Neuronal stem cell (in vitro differentiated cells): ENCODE results near the gene BOLA2B.

Source experiments
- DNase-seq: peaks from one replicate; pipeline ENCODE4 v3.0.0-alpha.2; 2013; ENCODE audit warnings: low spot score
- H2AFZ ChIP-seq: one replicate; pipeline ENCODE4 v1.6.1; 2013; ENCODE audit warnings: mild to moderate bottlenecking, low read length, inconsistent platforms
- H2AK5ac ChIP-seq: 2 replicates; pipeline ENCODE4 v1.6.1; 2013; ENCODE audit warnings: low read depth, mild to moderate bottlenecking, inconsistent platforms, low read length, moderate library complexity, mixed read lengths
- H2BK120ac ChIP-seq: 2 replicates; pipeline ENCODE4 v1.6.1; 2013; ENCODE audit warnings: low read depth, mild to moderate bottlenecking, inconsistent platforms, low read length, moderate library complexity, mixed read lengths
- H2BK12ac ChIP-seq: one replicate; pipeline ENCODE4 v1.6.1; 2013; ENCODE audit warnings: low read length, inconsistent platforms
- H2BK15ac ChIP-seq: 2 replicates; pipeline ENCODE4 v1.6.1; 2013; ENCODE audit warnings: mild to moderate bottlenecking, low read length, inconsistent platforms, mixed read lengths
- H2BK5ac ChIP-seq: one replicate; pipeline ENCODE4 v1.6.1; 2013; ENCODE audit warnings: inconsistent platforms, mild to moderate bottlenecking, low read length, moderate library complexity
- H3K14ac ChIP-seq: one replicate; pipeline ENCODE4 v1.6.1; 2013; ENCODE audit warnings: low read length, inconsistent platforms
- H3K18ac ChIP-seq: 2 replicates; pipeline ENCODE4 v1.6.1; 2013; ENCODE audit warnings: low read length, inconsistent platforms
- H3K23ac ChIP-seq: 2 replicates; pipeline ENCODE4 v1.6.1; 2013; ENCODE audit warnings: low read depth, mild to moderate bottlenecking, mixed read lengths, low read length, inconsistent platforms; ENCODE audit not compliant: poor library complexity
- H3K27ac ChIP-seq: replicated peaks from 3 replicates; pipeline ENCODE4 v1.5.1; 2013; ENCODE audit warnings: low read length, inconsistent platforms
- H3K27me3 ChIP-seq, 3 experiments: 2 replicates each; pipeline ENCODE4 v1.6.1; 2013; ENCODE audit warnings: low read length in 3 of 3, mild to moderate bottlenecking in 2 of 3, inconsistent platforms in 1 of 3, low read depth in 1 of 3, mixed read lengths in 1 of 3, moderate library complexity in 1 of 3; ENCODE audit not compliant: control insufficient read depth in 3 of 3, insufficient read depth in 3 of 3
- H3K36me3 ChIP-seq, 2 donors: replicated peaks in 1 of 2; 2 replicates each; pipeline ENCODE4 v1.6.1; 2013; ENCODE audit warnings: low read length in 2 of 2; ENCODE audit not compliant: control insufficient read depth in 2 of 2, insufficient read depth in 2 of 2
- H3K4ac ChIP-seq: 2 replicates; pipeline ENCODE4 v1.6.1; 2013; ENCODE audit warnings: inconsistent platforms, mild to moderate bottlenecking, low read length, moderate library complexity
- H3K4me1 ChIP-seq, 2 donors: 1 replicate in 1 of 2; 2 replicates in 1 of 2; pipeline ENCODE4 v1.6.1; 2013; ENCODE audit warnings: low read length in 2 of 2, low read depth in 1 of 2; ENCODE audit not compliant: control insufficient read depth in 2 of 2, insufficient read depth in 1 of 2
- H3K4me2 ChIP-seq: one replicate; pipeline ENCODE4 v1.6.1; 2013; ENCODE audit warnings: mild to moderate bottlenecking, low read length, inconsistent platforms; ENCODE audit not compliant: insufficient read depth, poor library complexity, severe bottlenecking
- H3K4me3 ChIP-seq, 2 donors: 2 replicates each; pipeline ENCODE4 v1.5.1; 2013; ENCODE audit warnings: low read length in 2 of 2, mild to moderate bottlenecking in 2 of 2, inconsistent platforms in 1 of 2, moderate library complexity in 1 of 2
- H3K79me1 ChIP-seq: one replicate; pipeline ENCODE4 v1.6.1; 2013; ENCODE audit warnings: low read depth, mild to moderate bottlenecking, inconsistent platforms, low read length, moderate library complexity
- H3K9ac ChIP-seq: one replicate; pipeline ENCODE4 v1.6.1; 2013; ENCODE audit warnings: mild to moderate bottlenecking, low read depth, low read length, inconsistent platforms; ENCODE audit not compliant: poor library complexity
- H3K9me3 ChIP-seq, 2 donors: replicated peaks in 1 of 2; 2 replicates each; pipeline versions ENCODE3 to v1.6.1; 2013; ENCODE audit warnings: low read length in 2 of 2, mild to moderate bottlenecking in 2 of 2, inconsistent platforms in 1 of 2, low read depth in 1 of 2, mixed read lengths in 1 of 2, moderate library complexity in 1 of 2; ENCODE audit not compliant: control insufficient read depth in 2 of 2, insufficient read depth in 1 of 2
- H4K8ac ChIP-seq: one replicate; pipeline ENCODE4 v1.6.1; 2013; ENCODE audit warnings: low read depth, mild to moderate bottlenecking, inconsistent platforms, low read length, moderate library complexity
- H4K91ac ChIP-seq: one replicate; pipeline ENCODE4 v1.6.1; 2013; ENCODE audit warnings: low read length, low read depth, mild to moderate bottlenecking, inconsistent platforms; ENCODE audit not compliant: poor library complexity
- WGBS, 2 donors: extraction: QIAGEN DNeasy Blood & Tissue Kit; methylation state at CpG; one replicate each; pipeline ENCODE4 v1.1.7; 2013; ENCODE audit warnings: missing lambda C conversion rate in 2 of 2, mixed read lengths in 1 of 2; ENCODE audit not compliant: insufficient read length in 2 of 2, insufficient replicate concordance in 1 of 2; ENCODE audit errors: extremely low coverage in 2 of 2; 5-methylcytosine and 5-hydroxymethylcytosine counted together

BOLA2B gene

GRCh38 chr16:30186444-30186781 is 7.1 kb downstream of the BOLA2B start:
- H2AFZ ChIP-seq: no peak overlapping the region
- no peak overlapping the region for H2BK15ac ChIP-seq
- H2AK5ac ChIP-seq: peak overlapping the region; percentile 97
- DNase-seq: no peak
- peaks cover 0 to 8% (median 5%) of the 10 kb centered on the region in 3 experiments for H3K27me3 ChIP-seq
- peak overlapping the region; percentile 73 for H3K23ac ChIP-seq
- H4K91ac ChIP-seq: no peak overlapping the region
- no peak overlapping the region for H3K4ac ChIP-seq
- no peak overlapping the region for H3K18ac ChIP-seq
- WGBS, 2 donors: no CpG with 5 or more reads among the region's 9 CpGs
- no peak overlapping the region for H2BK5ac ChIP-seq
- no peak overlapping the region for H3K4me2 ChIP-seq
- H2BK12ac ChIP-seq: peak overlapping the region; percentile 22
- no peak overlapping the region for H3K9ac ChIP-seq
- H3K27ac ChIP-seq: no peak overlapping the region
- H3K4me3 ChIP-seq: no peak overlapping the region
- H2BK120ac ChIP-seq: no peak overlapping the region
- no peaks in the 10 kb centered on the region for H3K9me3 ChIP-seq
- H4K8ac ChIP-seq: no peak overlapping the region
- peaks cover 3% of the 10 kb centered on the region for H3K79me1 ChIP-seq
- peaks cover 10 to 12% of the 10 kb centered on the region in 2 donors for H3K4me1 ChIP-seq
- H3K36me3 ChIP-seq: peaks cover 8 to 10% of the 10 kb centered on the region in 2 donors
- H3K14ac ChIP-seq: no peak overlapping the region

GRCh38 chr16:30185683-30186421 is 7.6 kb downstream of the BOLA2B start:
- H3K27ac ChIP-seq: no peak overlapping the region
- WGBS, 2 donors: no CpG with 5 or more reads among the region's 15 CpGs
- peaks cover 3% of the 10 kb centered on the region for H3K79me1 ChIP-seq
- no peak overlapping the region for H4K91ac ChIP-seq
- no peak for DNase-seq
- no peak overlapping the region for H2BK120ac ChIP-seq
- no peak overlapping the region for H2BK15ac ChIP-seq
- no peak overlapping the region for H3K18ac ChIP-seq
- no peak overlapping the region for H2BK12ac ChIP-seq
- no peaks in the 10 kb centered on the region for H3K9me3 ChIP-seq
- H3K4me3 ChIP-seq: no peak overlapping the region
- no peak overlapping the region for H3K4ac ChIP-seq
- no peak overlapping the region for H2BK5ac ChIP-seq
- H3K4me1 ChIP-seq: peaks cover 10 to 12% of the 10 kb centered on the region in 2 donors
- H3K36me3 ChIP-seq: peaks cover 8 to 10% of the 10 kb centered on the region in 2 donors
- H2AK5ac ChIP-seq: peak overlapping the region; percentile 97
- no peak overlapping the region for H2AFZ ChIP-seq
- H4K8ac ChIP-seq: no peak overlapping the region
- H3K27me3 ChIP-seq: peaks cover 0 to 8% (median 5%) of the 10 kb centered on the region in 3 experiments
- peak overlapping the region; percentile 12 for H3K23ac ChIP-seq
- no peak overlapping the region for H3K9ac ChIP-seq
- no peak overlapping the region for H3K14ac ChIP-seq
- no peak overlapping the region for H3K4me2 ChIP-seq

GRCh38 chr16:30184891-30185682 is 8.4 kb downstream of the BOLA2B start:
- Histone ChIP-seq H4K91ac (no peak overlapping the region), H3K79me1 (peaks cover 3% of the 10 kb centered on the region), H3K27me3 (peaks cover 0 to 12% (median 5%) of the 10 kb centered on the region in 3 experiments), H3K4ac (no peak overlapping the region), H3K4me2 (no peak overlapping the region), H2AFZ (no peak overlapping the region), H4K8ac (no peak overlapping the region), H2BK120ac (no peak overlapping the region), H3K36me3 (peaks cover 8 to 10% of the 10 kb centered on the region in 2 donors), H3K4me3 (no peak overlapping the region), H3K9me3 (no peaks in the 10 kb centered on the region), H2BK15ac (no peak overlapping the region), H3K9ac (no peak overlapping the region), H3K27ac (no peak overlapping the region), H3K23ac (peak overlapping the region; percentile 12), H2BK5ac (no peak overlapping the region), H3K18ac (no peak overlapping the region), H3K14ac (no peak overlapping the region), H2AK5ac (peak overlapping the region; percentile 79), H3K4me1 (peaks cover 10 to 12% of the 10 kb centered on the region in 2 donors), H2BK12ac (no peak overlapping the region)
- no peak for DNase-seq
- no CpG with 5 or more reads among the region's 13 CpGs for WGBS, 2 donors
